ENCODE results near the gene DIP2C.

- TF ChIP-seq POLR2AphosphoS5 (IDR thresholded peaks at IDR 0.05; ENCODE audit: low read depth, low read length) (no peak), TAF1 (IDR thresholded peaks at IDR 0.05; ENCODE audit: borderline replicate concordance, low read depth, low read length) (no peak)
These were observed 456.6 kb downstream of the DIP2C start for GRCh38 chr10:232878-233277.

All from GM12892 (cell line).